GM12878 (cell line): ENCODE results near the gene DLGAP5. TPM values are rescaled to one million over a fixed set of nuclear protein-coding genes. Genes with fewer than 3 reads are reported as not detected.

ENCODE experiments used
- ATAC-seq: fragments of 200-7000 bp; cut with Tn5 transposase; 3 replicates; pipeline ENCODE4 v1.9.1; 2020; ENCODE audit warnings: mild to moderate bottlenecking, moderate library complexity
- BruUV-seq: library from RNA; stranded (reverse); fragments of 400-500 nt; replicated peaks from 2 replicates; lab custom pipeline; 2021; lab: Mats Ljungman, UMichigan
- CTCF ChIA-PET: fragments of 300-600 bp; sonication (Branson Sonifier 250); formaldehyde crosslinking; extraction: SDS; loops from one replicate; lab custom pipeline; 2021; ENCODE audit warnings: inconsistent platforms; lab: Yijun Ruan, JAX
- POLR2A ChIA-PET: fragments of 350-600 bp; formaldehyde crosslinking; extraction: SDS; loops from one replicate; lab custom pipeline; 2021; ENCODE audit warnings: inconsistent platforms; lab: Charles Lee
- RAD21 ChIA-PET: fragments of 300-600 bp; sonication (Branson Sonifier 250); formaldehyde crosslinking; loops from one replicate; lab custom pipeline; 2023; ENCODE audit warnings: antibody characterized with exemption; ENCODE audit not compliant: unreplicated experiment; lab: Charles Lee
- SMC1A ChIA-PET: fragments of 300-600 bp; sonication (Branson Sonifier 250); formaldehyde crosslinking; loops from one replicate; lab custom pipeline; 2023; ENCODE audit not compliant: unreplicated experiment, uncharacterized antibody; lab: Charles Lee
- DNase-seq: peaks from one replicate; pipeline ENCODE4 v3.0.0-alpha.2; 2011; ENCODE audit warnings: low read depth, low spot score
- FAIRE-seq: peaks from 3 replicates; lab custom pipeline; 2011; peaks lifted over from hg19 to GRCh38; lab: Jason Lieb, UNC
- H2AFZ ChIP-seq: 2 replicates; pipeline ENCODE4 v1.6.0; 2011; ENCODE audit warnings: low read depth, low read length, control low read depth; ENCODE audit not compliant: control insufficient read depth
- H3K27ac ChIP-seq: 2 replicates; pipeline ENCODE4 v1.5.1; 2011; ENCODE audit warnings: control low read depth; ENCODE audit not compliant: control insufficient read depth, insufficient read depth
- H3K27me3 ChIP-seq, 2 experiments: replicated peaks in 1 of 2; 2 replicates each; pipeline versions ENCODE4 v1.6.0 to v1.6.1; 2011; ENCODE audit warnings: low read length in 1 of 2; ENCODE audit not compliant: control insufficient read depth in 2 of 2, insufficient read depth in 2 of 2
- H3K36me3 ChIP-seq, 2 experiments: 2 replicates each; pipeline ENCODE4 v1.5.1; 2011; ENCODE audit warnings: low read length in 1 of 2; ENCODE audit not compliant: control insufficient read depth in 2 of 2, insufficient read depth in 2 of 2
- H3K4me1 ChIP-seq: 2 replicates; pipeline ENCODE4 v1.6.1; 2011; ENCODE audit warnings: mild to moderate bottlenecking, low read length, moderate library complexity, mixed read lengths; ENCODE audit not compliant: control insufficient read depth, insufficient read depth
- H3K4me2 ChIP-seq: 2 replicates; pipeline ENCODE4 v1.6.0; 2011; ENCODE audit warnings: control low read depth; ENCODE audit not compliant: control insufficient read depth, insufficient read depth
- H3K4me3 ChIP-seq: fragments of 200-600 bp; sonication (generic); 2 replicates; pipeline ENCODE4 v1.5.1; 2016
- H3K79me2 ChIP-seq: 2 replicates; pipeline ENCODE4 v1.6.0; 2011; ENCODE audit warnings: low read length; ENCODE audit not compliant: control insufficient read depth, insufficient read depth
- H3K9ac ChIP-seq: 2 replicates; pipeline ENCODE4 v1.8.0; 2011; ENCODE audit warnings: low read length, control low read depth, mixed read lengths; ENCODE audit not compliant: control insufficient read depth, insufficient read depth
- H3K9me3 ChIP-seq: replicated peaks from 3 replicates; pipeline ENCODE4 v1.5.1; 2011; ENCODE audit warnings: mild to moderate bottlenecking, low read length; ENCODE audit not compliant: control insufficient read depth, insufficient read depth
- H4K20me1 ChIP-seq: 2 replicates; pipeline ENCODE4 v1.6.0; 2011; ENCODE audit not compliant: control insufficient read depth, insufficient read depth
- BACH1 ChIP-seq: fragments of 450-650 bp; IDR thresholded peaks from 2 replicates; pipeline ENCODE4 v1.6.1; 2017; ENCODE audit warnings: mild to moderate bottlenecking, borderline replicate concordance
- EED ChIP-seq: sonication (generic); IDR thresholded peaks from 2 replicates; pipeline ENCODE4 v1.6.1; 2016; ENCODE audit warnings: antibody characterized with exemption, low read depth
- HDGF ChIP-seq: fragments of 450-650 bp; IDR thresholded peaks from 2 replicates; pipeline ENCODE4 v1.6.1; 2016; ENCODE audit warnings: antibody characterized with exemption
- RCOR1 ChIP-seq: conservative IDR thresholded peaks from 2 replicates; pipeline ENCODE4 v1.6.1; 2012; ENCODE audit warnings: low read depth, low read length, improper control_type of control experiment
- SUZ12 ChIP-seq: fragments of 200-600 bp; sonication (generic); IDR thresholded peaks from one replicate; pipeline ENCODE4 v1.6.1; 2018; ENCODE audit warnings: antibody characterized with exemption, mild to moderate bottlenecking; ENCODE audit not compliant: unreplicated experiment
- WGBS: methylation state at CpG from one replicate; pipeline ENCODE4 v1.1.6; 2016; ENCODE audit warnings: low lambda C conversion rate; ENCODE audit not compliant: insufficient replicate concordance, insufficient coverage; ENCODE audit errors: missing lambda C conversion rate; 5-methylcytosine and 5-hydroxymethylcytosine counted together
- in situ Hi-C: fragments of 300-500 bp; cut with MboI; formaldehyde crosslinking; loops from 9 replicates; pipeline ENCODE4 v1.14.3; 2018; ENCODE audit warnings: mixed read lengths
- intact Hi-C: fragments of 100-400 bp; cut with micrococcal nuclease; formaldehyde crosslinking; loops from one replicate; pipeline ENCODE4 v1.14.2; 2022; ENCODE audit not compliant: unreplicated experiment
- polyA plus RNA-seq, 11 experiments: library from polyadenylated mRNA; depleted of rRNA in 4 of 11; unstranded in 6 of 11; stranded (reverse) in 5 of 11; fragments of >200 nt; fragmentation: Nextera tagmentation in 4 of 11; fragmentation: Illumina TruSeq in 1 of 11; extraction: Ambion mirVana in 4 of 11; extraction: Trizol in 1 of 11; gene quantifications; 1 replicate in 1 of 11; 2 replicates in 10 of 11; pipeline versions ENCODE4 v1.2.1 to v1.2.3, GENCODE V29; 2011 to 2016; ENCODE audit warnings: inconsistent platforms in 2 of 11, missing spikeins in 2 of 11, low read depth in 1 of 11
- total RNA-seq, 4 experiments: library from RNA; depleted of rRNA in 3 of 4; stranded (reverse); fragments of >200 nt in 3 of 4; fragmentation: Illumina TruSeq in 1 of 4; extraction: Trizol in 1 of 4; gene quantifications; 2 replicates each; pipeline versions ENCODE4 v1.2.1 to v1.2.3, GENCODE V29; 2013 to 2021
- TF ChIP-seq, protein P1 (sequence below): fragments of 450-650 bp; IDR thresholded peaks from 2 replicates; pipeline ENCODE4 v1.6.1; 2014; ENCODE audit warnings: mild to moderate bottlenecking

The DLGAP5 gene
- total and polyA plus RNA-seq, 10 of the 15 experiments (the other 5 are each of a cell fraction or from before 2014, with no cell fraction given), result 40.9 to 106 (median 67.6) TPM

- Histone ChIP-seq H3K27ac (no peak overlapping the region), H3K27me3 (no peaks in the 10 kb centered on the region), H4K20me1 (no peaks in the 10 kb centered on the region), H3K4me1 (no peaks in the 10 kb centered on the region), H3K4me2 (no peak overlapping the region), H3K79me2 (no peaks in the 10 kb centered on the region), H2AFZ (no peak overlapping the region), H3K9me3 (no peaks in the 10 kb centered on the region), H3K9ac (no peak overlapping the region), H3K4me3 (no peak overlapping the region), H3K36me3 (peaks cover 2 to 22% of the 10 kb centered on the region in 2 experiments)
- ATAC-seq (no peak), FAIRE-seq (no peak), DNase-seq (no peak)
- ChIA-PET RAD21 (interaction anchor here (1.1 to 6.3 kb wide), 4 partner anchors 29 to 111 kb away, joined by 3 to 95 read pairs (median 14); partner anchors contain the start of gene MAPK1IP1L), CTCF (interaction anchor here (0.7 to 4.6 kb wide), 8 partner anchors 9 to 453 kb away, joined by 3 to 73 read pairs (median 8); partner anchors contain the start of gene MAPK1IP1L), SMC1A (interaction anchor here (1.0 to 6.7 kb wide), 10 partner anchors 10 to 112 kb away, joined by 3 to 93 read pairs (median 12); partner anchors contain the start of gene MAPK1IP1L), POLR2A (interaction anchor here (0.7 kb wide), 1 partner anchor 13 kb away, joined by 3 read pairs; no protein-coding TSS in a partner anchor)
- in situ Hi-C loops, result loop anchor here (5.0 kb wide), 1 partner anchor 66 kb away; no protein-coding TSS in a partner anchor
- intact Hi-C loops, result no loop called here
- 100% methylated on average over 3 of the region's 3 CpGs for WGBS
- TF ChIP-seq SUZ12 (no peak), EED (no peak), HDGF (no peak), BACH1 (no peak), RCOR1 (no peak)
- TF ChIP-seq, protein P1, sequence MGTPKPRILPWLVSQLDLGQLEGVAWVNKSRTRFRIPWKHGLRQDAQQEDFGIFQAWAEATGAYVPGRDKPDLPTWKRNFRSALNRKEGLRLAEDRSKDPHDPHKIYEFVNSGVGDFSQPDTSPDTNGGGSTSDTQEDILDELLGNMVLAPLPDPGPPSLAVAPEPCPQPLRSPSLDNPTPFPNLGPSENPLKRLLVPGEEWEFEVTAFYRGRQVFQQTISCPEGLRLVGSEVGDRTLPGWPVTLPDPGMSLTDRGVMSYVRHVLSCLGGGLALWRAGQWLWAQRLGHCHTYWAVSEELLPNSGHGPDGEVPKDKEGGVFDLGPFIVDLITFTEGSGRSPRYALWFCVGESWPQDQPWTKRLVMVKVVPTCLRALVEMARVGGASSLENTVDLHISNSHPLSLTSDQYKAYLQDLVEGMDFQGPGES, result no peak
- no TSS peak for BruUV-seq
Observed at GRCh38 chr14:55158412-55158811, 33.0 kb downstream of the DLGAP5 start.
